Stimulated activated CD8-positive, alpha-beta memory T cell treated with anti-CD3 and anti-CD28 coated beads, Interleukin-7, amount 100 ng/mL, for 1 hour (primary cell): ENCODE data around the gene CNTNAP2.

ENCODE experiments used
- DNase-seq, 2 donors: peaks; one replicate each; pipeline ENCODE4 v3.0.0-alpha.2; 2020; ENCODE audit warnings: low read depth in 2 of 2

CNTNAP2 gene

DNA sequence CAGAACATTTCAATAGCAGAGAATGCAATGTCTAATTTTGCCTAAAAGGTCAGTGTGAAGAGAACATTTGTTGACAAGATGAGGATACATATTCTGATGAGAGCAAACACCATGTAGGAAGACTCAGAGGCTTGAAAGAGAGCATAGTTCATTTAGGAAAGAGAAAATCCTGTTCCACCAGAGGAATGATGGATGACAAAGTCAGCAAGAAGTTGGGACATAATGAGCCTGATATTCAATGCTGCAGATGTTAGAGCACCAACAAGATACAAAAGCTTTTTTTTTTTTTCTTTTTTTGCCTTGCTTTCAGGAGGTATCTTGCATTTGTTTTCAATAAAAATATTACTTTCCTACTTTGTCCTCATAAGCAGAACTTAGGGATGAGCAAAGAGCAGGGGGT lies 1522.0 kb downstream of the CNTNAP2 start:
- DNase-seq: no peak

DNA sequence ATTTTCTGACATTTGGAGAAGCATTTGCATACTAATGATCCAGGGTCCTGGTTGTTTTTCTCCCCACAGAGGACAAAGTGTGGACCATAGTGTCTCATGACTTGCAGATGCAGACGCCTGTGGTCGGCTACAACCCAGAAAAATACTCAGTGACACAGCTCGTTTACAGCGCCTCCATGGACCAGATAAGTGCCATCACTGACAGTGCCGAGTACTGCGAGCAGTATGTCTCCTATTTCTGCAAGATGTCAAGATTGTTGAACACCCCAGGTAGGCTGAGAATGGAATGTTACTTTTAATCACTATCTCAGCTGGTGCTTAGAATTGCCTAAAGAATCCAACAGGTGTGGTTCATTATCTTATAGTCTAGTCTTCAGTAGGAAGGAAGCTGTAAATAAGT lies 1522.4 kb downstream of the CNTNAP2 start:
- no peak for DNase-seq

DNA sequence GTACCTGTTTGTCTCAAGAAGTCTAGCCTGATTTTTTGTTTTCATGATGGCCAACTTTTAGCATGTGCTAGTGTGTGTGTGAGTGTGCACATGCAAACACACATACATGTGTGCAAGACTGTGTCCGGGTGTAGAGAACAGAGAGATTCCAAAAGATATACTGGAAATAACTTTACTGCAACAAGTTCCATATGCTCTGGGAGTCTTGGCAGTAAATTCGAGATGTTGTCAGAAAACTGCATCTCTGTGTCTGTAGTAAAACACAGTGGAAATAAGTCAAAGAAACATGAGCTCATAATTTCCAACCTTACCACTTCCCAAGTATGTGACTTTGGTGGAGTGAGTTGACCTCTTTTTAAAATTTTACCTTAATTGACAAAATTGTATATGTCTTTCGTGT lies 1523.2 kb downstream of the CNTNAP2 start:
- DNase-seq: no peak

DNA sequence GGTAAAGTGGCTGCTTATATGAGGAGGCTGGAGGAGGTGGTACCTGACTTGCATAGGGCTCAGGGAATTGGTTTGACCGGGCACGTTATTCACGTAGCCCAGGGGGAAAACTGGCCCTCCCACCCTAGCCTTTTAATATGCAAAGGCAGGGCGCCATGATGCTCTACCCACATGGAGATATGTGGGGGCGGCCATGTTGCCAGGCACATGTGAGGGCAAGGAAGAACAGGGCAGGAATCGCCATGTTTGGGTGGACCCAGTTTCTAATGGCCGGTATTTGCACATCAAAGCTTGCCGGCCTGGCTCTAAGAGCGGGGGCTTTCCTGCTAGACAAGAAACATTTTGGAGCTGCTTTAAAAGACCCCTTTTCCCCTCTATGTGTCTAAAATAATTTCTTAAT lies 1524.2 kb downstream of the CNTNAP2 start:
- DNase-seq: no peak

DNA sequence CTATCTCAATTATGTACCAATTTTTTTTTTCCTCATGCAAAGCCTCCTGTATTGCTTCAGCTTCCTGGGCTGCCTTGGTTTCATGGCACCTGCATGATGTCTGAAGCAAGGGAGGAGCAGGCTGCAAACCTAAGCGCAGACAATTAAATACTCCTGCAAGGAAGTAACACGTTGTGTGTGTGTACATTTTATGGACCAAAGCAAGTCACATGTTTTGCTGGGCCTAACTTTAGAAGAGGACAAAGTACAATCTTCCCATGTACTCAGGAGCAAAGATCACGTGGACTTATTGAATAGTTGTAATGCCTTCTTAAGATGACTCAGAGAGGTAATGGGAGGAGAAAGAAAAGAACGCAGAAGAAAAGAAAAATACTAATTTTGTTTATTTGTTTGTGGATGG lies 1530.0 kb downstream of the CNTNAP2 start:
- DNase-seq: no peak

DNA sequence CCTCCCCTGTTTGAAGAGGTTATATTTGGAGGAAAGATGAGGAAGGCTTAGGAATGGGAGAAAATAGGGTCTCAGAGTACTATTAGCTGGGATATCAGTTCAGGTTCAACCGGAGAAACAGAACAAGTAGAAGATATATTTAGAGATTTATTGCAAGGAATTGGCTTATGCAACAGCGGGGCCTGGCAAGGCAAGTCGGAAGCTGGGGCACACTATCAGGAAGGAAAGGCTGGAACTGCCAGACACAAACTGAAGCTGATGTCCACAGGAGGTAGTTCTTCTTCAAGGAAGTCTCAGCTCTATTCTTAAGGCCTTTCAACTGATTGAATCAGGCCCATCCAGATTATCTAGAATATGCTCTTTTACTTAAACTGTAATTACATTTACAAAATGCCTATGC lies 1534.4 kb downstream of the CNTNAP2 start:
- DNase-seq: no peak

DNA sequence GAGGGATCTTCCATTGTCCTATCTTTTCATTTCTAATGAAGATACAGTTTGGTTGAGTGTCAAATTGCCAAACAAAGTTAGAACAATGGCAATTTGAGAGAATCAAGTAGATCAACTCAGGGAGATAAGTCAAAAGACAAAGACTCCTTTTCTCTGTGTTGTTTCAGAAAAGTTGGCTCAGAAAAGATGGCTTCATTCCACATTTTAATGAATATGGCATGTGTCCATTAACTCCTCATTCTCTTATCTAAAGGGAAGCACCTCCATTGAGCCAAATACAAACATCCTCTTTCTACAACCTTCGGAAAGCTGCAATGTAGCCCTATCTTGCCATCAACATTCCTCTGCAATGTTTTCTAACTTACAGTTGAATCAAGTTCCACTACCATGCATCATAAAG lies 1535.0 kb downstream of the CNTNAP2 start:
- DNase-seq: no peak

DNA sequence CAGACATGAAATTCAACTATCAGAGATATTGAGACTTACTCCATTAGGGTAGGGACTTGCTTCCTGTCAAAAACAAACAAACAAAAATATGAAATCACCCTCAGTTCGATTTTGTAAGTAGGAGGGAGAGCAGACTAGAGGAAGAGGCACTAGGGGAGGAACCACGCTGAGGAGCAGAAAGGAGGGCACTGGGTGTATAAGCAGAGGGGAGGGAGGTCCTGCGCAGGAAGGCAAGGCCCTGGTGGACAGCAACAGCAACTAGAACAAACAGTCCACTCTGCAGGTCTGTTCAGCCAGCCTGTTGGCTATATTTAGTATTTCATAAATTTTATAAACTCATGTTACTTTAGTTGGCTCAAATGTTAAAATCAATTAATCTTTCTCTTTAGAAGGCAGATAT lies 1536.9 kb downstream of the CNTNAP2 start:
- DNase-seq: no peak

DNA sequence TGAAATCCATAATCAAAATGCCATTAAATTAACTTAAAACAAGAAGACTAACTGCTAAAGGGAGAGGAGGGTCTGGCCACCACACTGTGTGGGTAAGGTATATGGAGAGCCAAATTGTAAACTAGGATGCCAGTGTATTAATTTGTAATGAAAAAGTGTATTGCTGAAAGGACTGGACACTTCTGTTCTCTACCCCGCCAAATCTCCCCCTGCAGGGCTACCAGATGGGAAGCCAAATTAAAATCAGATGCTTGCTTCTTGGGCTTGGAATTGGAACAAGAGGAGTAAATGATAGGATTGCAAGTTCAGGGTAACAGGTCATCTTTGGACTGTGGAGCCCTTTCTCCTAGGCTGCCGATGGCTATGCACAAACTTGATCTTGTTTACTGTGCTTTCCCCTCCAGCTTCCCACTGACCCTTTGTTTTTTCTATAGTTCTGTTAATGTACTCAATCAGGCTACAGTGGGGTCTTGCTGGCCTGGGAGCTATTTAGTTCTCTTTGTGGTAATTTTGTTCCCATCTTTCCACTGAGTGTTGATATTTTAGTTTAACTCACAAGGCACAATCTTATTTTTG lies 1541.9 kb downstream of the CNTNAP2 start:
- DNase-seq: no peak

DNA sequence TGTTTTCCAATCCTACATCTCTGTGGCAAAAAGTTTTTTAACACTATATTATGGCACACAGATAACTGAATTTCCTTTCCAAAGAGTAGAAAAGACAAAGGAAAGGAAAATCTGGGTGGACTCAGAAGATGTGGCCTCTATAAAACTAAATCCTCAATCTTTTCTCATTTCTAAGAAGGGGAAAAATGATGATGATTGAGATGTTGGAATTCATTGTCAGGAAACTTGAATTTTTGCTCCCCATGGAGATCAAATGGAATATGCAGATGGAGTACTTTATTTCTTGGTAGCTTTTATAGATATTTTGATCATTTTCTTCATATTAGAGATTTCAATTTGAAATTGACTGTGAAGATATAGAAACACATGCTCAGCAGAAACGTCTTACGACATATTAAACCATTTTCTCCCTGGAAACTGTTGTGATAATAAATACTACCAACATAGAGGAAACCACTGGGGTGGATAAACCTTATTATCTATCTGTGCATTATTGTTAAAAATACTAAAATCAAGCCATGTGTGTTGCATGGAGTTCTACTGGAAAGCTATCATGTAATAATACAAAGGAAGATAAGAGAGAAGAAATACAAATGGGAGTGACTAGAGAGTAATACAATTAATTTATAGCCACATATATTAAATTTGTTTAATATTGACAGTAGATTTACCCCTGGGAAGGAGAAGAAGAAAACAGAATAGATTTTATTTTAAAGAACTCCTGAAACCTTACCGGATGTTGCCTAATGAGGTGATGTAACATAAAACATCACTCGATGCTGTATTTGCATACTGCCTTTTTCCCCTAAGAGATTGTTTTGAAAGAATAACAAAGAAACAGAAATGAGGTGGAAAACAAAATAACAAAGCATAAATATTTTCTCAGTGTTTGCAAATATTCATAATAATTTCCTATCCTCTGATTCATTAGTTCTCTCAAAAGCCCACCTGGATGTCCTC lies 1542.7 kb downstream of the CNTNAP2 start:
- no peak for DNase-seq

DNA sequence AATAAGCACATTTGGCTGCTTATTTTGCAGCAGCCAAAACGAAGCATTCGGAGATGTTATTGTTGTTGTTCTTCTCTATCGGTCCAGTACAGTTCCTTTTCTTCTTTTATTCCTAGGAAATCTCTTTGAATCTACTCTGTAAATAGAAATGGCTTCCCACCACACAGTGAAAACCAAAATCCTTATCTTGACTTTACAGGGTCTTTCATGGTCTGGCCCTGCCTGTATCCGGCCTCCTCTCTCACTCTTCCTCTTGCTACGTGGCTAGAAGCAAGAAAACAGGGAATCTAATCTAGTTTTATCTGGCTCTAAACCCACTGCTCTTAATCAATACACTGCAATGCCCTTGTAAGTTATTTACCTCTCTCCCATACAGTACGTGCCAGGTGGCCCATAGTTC lies 1547.9 kb downstream of the CNTNAP2 start:
- DNase-seq: no peak

DNA sequence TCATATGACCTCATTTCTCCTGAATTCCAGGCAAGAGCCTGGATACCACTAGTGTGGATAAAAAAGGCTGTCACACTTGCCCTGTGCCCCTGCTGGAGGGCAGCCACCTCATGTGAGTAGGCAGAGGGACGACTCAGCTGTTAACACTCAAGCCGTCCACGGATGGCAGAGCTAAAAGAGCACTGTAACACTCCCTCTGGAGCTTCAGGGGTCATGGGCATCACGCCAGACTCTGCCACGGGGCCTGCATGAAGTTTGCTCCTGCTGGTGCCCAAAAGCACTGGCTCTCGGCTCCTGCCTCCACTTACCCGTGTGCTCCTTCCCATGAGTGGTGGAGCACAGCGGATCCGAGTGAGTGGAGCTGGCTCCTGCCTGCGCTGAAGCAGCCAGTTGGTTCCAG lies 1554.2 kb downstream of the CNTNAP2 start:
- no peak for DNase-seq

DNA sequence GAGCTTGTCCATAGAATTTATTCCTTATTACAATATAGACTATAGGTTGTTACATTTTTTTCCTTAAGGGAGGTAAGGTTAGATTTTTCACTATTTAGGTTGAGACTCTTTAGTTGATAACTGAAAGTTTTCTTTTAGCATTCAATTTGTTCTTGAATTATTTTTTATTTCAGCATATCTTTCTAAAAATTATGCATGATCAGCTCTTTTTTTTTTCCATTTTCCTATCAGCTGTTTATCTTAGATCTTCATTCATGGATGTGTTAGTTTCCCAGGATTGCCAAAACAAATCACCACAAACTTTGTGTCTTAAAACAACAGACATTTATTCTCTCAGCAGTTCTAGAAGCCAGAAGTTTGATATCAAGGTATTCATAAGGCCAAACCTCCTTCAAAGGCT lies 1558.1 kb downstream of the CNTNAP2 start:
- DNase-seq: no peak

DNA sequence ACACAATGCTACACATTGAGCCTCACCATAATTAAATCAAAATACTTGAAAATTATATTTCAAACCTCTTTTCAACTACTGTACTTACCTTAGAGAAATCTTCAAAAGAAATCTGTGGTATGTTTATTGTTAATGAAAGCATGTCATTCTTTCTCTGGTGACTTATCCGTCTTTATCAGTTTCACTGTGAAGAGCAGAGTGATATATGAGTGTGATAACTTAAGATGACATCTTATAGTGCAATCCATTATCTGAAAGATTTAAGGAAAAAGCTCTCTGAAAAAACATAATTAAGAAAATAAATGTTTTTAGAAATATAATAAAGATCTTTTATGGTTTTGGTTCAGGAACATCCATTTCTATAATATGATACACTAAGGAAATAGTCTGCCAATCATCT lies 1562.3 kb downstream of the CNTNAP2 start:
- no peak for DNase-seq

DNA sequence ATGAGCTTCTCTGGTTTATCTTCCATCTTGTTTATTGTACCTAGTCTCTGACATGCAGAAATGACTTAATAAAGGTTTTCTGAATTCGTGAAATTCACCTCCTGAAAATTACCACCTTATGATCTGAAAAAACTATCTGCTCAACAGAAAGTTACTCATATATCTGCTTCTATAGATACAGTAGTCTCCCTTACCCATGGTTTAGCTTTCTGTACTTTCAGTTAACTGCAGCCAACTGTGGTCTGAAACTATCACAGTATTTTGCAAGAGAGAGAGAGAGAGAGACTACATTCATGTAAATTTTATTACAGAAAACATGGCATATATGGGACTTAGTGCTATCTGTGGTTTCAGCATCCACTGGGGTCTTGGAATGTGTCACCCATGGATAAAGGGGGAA lies 1564.9 kb downstream of the CNTNAP2 start:
- DNase-seq: no peak

DNA sequence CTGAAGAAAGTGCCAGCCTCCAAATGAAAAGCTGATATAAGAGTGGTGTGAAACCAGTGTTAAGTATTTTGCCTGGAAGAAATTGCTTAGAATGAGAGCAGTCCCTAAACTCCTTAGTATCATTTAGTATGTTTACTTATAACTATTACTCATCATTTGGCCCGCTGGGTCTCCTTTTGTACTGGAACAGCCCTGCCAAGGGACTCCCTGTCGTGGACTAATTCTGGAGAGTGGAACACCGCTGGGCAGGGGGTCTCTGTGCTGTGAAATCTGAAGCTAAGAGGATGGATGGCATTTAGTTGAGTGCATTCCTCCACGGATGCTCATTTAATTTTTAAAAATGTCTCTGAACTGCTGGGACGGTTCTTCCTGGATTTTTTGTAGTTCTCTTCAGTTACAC lies 1584.1 kb downstream of the CNTNAP2 start:
- no peak for DNase-seq

DNA sequence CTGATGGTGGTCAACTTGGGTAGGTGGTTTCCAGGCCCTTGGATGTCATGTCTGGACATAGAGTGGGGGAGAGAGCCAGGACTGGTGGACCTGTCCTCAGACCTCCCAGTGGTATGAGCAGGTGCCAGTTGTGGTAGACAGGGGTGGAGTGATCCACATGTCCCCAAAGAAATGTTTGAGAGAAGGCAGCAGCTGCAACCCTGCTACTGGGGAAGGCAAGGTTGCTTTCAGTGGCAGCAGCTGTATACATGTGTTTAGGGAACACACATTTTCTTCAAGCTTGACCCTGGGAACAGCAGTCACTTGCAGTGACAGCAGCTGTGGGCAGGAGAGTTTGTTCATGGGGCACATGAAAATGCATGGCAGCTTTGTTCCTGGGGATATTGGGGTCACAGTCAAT lies 1591.3 kb downstream of the CNTNAP2 start:
- DNase-seq: no peak

DNA sequence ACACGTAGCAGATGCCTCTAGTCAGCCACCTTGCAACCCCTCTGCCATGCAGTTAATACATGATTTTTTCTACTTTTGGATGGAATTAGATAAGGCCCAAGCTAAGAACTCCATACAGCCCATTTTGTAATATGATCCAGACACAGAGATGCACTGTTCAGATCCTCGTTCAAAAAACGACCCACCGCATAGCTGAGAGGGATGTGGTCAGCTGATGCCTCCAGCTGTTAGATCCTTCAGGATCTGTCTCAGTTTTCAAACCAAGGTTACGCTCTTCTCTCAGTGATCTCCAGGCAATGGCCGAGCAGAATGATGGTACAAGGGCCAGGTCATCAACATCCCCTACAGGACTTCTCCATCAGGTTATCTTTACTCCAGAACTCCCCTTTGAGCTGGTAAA lies 1592.3 kb downstream of the CNTNAP2 start:
- no peak for DNase-seq

DNA sequence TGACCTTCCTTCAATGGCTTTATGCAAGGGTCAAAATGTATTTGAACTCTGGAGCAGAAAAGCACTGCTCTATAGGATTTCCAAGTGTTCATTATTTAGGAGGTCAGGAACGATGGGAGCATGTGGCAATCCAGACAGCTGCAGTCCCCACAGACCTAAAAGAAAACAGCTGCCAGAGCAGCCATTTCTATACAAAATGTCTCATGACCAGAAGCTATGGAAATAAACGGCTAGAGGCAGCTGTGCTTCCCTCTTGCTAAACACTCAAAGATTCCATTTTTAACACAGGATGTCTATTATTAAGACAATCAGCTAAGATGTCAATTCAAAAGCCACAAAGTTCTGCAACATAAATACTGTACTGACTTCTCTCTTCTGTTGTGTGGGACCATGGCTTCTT lies 1594.8 kb downstream of the CNTNAP2 start:
- DNase-seq: no peak

DNA sequence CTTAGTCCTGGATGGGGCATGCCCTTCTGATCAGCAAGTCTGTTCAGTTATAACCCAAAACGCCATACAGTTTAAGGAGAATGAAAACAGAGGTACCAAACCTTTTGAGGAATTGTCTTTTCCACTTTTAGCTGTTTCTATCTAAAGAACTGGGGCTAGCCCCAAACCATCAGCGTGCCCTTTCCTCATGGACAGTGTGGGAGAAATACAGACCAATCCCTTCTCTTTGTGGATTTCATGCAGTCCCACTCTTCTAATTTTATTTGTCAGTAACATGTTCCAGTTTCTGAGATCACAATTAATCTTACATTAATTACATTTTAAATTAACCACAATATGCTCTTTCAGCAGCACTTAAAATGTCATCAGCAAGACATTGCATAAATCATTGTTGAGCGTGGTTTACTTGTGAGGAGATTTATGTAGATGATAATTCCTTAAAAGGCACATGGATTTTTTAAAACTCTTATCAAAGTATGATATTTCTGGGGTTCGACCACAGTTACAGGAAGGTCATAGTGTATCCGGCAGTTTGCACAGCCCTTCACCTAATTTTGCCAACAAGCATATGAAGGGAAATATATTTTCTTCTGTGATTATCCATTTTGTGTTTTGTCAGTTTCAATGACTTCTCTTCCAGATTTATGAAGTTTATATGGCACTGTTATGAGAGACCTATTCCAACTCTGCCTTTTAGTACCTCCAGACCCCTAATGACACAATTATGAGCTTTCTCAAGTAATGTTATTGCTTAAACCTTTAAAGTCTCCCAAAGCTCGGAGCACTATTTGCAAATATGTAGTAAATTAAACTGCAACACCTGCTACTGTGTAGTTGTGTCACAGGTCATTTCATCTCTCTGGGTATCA lies 1605.6 kb downstream of the CNTNAP2 start:
- no peak for DNase-seq

DNA sequence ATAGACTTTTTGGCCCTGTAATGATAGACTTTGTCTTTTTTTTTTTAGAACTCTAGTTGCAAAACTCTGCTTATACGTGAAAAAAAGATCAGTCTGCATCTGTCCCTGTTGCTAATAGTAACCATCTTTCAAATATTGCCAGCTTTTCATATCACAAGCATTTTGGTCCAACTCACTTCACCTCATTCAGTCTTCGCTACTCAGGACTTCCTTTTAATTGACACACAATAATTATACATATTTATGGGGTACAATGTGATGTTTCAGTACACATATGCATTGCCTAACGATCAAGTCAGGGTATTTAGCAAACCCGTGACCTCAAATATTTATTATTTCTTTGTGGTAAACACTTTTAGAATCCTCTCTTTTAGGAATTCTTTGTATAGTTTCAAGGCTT lies 1606.9 kb downstream of the CNTNAP2 start:
- DNase-seq: no peak

DNA sequence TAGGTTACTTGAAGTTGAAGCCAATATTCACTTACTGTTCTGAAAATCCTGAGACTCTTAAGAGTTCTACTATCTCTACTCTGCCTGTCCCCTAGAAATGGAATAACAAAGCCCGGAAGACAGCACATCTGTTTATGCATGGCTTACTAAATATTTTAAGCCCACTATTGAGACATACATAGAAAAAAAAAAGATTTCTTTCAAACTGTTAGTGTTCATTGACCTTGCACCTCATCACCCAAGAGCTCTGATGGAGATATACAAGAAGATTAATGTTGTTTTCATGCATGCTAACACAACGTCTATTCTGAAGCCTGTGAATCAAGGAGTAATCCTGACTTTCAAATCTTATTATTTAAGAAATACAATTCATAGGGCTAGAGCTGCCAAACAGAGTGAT lies 1614.7 kb downstream of the CNTNAP2 start:
- no peak for DNase-seq
